ENCODE results near the gene IFFO2.

IFFO2 gene

DNA sequence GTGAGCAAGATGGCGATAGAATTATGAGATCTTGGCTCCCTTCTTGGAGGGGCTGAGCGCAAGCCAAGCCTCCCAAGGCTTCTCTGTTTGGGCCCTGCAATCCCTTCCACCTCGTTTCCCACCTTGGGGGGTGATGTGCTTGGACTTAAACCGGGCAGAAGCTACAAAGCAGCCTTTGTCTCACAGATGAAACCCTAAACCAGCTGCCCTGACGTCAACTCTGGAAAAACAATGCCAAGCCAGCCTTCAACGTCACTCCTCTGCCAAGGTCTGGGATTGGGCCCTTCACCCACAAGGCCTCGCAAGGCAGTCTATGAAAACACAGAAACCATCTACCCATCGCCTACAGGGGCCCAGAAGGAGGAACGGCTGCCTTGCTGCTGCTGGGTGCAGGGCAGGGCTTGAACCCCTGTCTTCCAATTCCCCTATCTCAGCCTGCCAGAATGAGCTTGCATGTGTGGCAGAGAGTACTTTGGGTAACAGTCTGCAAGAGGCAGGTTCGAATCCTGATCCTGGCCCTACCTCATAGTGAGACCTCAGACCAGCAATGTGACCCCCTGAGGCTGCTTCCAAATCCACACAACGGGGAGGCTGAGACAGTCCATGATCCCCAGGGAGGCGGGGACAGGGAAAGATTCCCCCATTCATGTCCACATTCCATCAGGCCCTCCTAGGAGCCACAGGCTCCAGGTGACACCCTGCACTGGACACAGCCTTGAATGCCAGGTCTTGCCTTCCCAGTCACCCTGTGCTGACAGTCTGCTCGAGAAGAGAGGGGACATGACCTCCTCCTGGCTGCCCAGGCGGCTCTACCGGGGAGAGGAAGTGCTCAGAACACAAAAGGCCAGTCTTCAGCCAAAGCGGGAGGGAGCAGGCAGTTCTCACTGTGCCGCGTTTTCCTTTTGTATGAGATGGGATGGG is 15.0 kb downstream of the IFFO2 start:
- no peak for TF ChIP-seq GATA2 (IDR thresholded peaks at IDR 0.05; ENCODE audit: low read depth, low read length)
- no peak for TF ChIP-seq GATA3 (IDR thresholded peaks at IDR 0.05; ENCODE audit: low read depth, low read length)

DNA sequence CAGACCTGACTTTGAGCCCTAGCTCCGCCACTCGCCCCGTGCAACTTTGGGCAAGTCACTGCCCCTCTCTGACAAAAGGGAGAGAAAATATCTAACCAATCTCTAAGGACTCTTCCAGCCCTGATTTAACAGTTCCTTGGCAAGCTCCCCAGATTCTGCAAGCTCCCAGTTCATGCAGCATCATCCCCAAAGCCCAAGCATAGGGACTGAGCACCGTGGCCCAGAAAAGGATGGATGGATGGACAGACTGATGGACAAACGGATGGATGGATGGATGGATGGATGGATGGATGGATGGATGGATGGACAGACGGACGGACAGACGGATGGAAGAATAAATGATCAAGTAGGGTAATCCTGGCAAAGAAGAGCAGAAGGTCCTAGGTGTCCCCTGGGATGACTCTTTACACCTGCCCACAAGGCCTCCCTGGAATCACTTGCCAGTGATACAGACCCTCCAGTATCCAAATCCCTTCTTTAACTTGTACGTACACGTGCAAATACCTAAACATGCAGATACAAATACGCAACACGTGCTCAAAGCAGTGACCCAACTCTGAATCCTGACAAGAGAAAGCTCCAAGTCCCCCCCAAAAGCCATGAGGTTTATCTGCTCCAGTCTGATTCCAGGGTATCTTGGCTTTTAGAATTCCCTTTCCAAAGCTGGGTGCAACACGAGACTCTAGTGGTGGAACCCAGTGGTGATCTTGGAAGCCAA is 16.0 kb downstream of the IFFO2 start:
- TF ChIP-seq GATA2 (IDR thresholded peaks at IDR 0.05; ENCODE audit: low read depth, low read length) (no peak), GATA3 (IDR thresholded peaks at IDR 0.05; ENCODE audit: low read depth, low read length) (no peak)

DNA sequence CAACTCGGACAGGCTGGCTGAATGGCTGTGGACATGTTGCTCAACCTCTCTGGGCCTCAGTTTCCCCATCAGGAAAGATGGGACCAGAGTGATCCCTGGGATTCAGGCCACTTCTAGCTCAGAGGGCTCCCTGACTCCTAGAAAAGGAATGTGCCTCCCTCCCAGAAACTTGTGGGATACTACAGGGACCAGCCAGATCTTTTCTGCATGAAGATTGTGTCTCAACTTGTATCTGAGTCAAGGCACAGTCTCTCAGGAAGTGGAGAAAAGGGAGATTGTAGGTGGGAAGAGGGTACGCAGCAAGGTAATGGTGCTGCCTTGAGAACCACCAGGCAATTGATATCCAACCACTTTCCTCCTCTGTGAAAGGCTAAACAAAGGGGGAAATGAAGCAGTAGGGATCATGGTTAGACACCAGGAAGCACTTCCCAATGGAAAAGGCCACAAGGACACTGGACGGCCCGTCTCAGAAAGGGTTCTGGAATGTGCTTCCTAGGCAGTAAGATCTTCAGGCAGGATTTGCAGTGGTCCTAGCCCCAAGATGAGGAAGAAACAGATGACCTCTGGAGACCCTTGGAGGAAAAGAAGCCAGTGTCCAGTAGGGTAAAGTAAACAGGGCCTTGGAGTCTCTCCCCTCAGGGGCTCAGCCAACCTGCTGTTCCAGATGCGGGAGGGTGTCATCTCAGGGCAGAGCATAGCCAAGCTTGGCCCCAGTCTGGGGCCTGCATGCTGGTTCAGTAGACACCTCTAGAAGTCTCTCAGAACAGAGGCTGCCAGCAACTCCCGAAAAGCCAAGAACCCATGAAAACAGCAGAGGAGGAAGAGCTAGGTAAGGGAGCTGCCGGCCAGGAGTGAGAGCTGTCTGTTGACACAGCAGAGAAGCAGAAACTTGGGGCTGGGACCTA is 16.8 kb downstream of the IFFO2 start:
- no peak for TF ChIP-seq GATA2 (IDR thresholded peaks at IDR 0.05; ENCODE audit: low read depth, low read length)
- TF ChIP-seq GATA3 (IDR thresholded peaks at IDR 0.05; ENCODE audit: low read depth, low read length): no peak

DNA sequence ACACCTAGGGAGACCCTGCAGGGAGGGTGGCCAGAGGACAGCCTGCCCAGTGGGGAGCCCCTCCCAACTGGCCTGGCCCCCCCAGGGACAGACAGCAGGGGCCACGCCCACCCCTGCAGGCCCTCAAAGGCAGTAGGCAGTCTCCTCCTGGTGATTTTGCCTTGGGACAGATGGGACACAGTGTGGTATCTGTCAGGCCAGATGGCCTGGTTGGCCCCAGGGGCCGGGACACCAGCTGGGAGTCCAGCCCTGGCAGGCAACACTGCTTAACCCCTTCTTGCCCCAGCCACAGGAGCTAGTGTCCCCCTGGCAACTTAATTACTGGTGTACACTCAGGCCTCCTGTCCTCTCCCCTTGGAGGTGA is 17.8 kb downstream of the IFFO2 start:
- TF ChIP-seq GATA3 (IDR thresholded peaks at IDR 0.05; ENCODE audit: low read depth, low read length): no peak
- no peak for TF ChIP-seq GATA2 (IDR thresholded peaks at IDR 0.05; ENCODE audit: low read depth, low read length)

DNA sequence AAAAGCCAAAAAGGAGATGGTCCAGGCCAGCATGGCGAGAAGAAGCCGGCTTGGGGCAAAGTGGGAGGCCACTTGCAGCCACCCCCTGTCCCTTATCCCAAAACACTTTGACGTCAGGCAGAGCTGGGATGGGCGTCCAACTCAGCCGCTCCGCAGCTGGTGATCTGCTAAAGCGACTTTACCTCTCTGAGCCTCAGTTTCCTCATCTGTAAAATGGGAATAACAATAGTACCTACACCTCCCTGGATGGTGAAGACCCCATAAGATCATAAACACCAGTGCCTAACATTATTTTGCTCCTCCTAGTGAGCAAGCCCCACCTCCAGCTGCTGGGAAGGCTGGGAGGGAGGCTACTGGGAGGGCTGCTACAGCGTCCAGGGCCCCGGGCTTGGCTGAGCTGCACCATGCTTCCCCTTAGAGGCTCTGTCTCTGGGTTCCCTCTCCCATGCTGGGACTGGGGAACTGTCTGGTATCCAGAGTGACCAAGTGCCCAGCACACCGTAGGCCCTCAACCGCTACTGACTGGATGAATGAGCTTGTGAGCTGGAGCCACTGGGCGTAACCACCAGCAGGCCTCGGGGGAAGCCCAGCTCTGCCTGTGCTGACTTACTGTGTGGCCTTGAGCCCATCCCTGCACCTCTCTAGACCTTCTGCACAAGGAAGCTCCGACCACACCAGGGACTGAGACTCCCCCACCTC is 18.3 kb downstream of the IFFO2 start:
- TF ChIP-seq GATA2 (IDR thresholded peaks at IDR 0.05; ENCODE audit: low read depth, low read length) (no peak), GATA3 (IDR thresholded peaks at IDR 0.05; ENCODE audit: low read depth, low read length) (no peak)

DNA sequence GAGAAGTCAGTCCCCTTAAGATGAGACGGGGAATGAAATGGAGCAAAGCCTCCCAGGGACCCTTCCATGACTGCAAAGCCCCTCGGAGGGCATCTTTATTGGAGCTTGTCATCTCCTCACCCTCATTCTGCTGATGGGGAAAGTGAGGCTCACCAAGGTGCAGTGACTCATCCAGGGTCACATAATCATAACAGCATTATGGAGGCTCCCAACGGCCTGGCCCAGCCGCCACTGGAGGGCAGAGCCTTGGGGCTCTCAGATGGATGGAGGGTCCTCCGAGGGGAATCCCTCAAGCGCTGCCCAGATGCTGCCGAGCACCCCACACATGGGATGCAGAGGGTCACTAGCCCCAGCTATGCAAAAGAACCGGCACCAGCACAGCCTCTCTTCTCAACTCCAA is 18.9 kb downstream of the IFFO2 start:
- TF ChIP-seq GATA3 (IDR thresholded peaks at IDR 0.05; ENCODE audit: low read depth, low read length) (no peak), GATA2 (IDR thresholded peaks at IDR 0.05; ENCODE audit: low read depth, low read length) (no peak)

DNA sequence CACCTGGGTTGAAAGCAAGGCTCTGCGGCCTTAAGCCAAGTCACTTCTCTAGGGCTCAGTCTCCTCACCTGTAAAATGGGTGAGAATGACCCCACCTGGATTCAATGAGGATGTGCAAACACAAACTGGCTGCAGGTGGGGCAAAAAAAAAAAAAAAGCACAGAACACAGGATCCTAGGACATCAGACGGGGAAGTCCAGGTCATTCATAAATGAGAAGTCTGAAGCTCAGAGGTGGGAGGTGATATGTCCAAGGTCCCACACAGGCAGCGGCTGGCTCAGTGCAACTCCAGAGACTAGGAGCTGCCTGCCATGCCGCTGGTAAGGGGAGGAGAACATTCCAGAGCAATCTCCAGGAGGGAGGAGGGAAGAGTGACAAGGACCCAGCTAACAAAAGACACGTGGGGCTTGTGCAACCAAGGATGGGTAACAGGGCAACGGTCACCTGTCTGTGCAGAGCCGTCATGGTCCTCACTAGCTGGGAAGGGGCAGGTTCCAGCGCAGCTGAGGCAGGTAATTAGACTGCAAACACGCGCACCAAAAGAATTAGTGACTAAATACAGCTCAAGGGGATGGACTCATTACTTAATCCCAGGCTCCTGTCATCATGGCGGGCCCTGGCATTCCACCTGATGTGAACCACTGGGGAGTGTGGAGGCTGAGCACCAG is 19.5 kb downstream of the IFFO2 start:
- TF ChIP-seq GATA3 (IDR thresholded peaks at IDR 0.05; ENCODE audit: low read depth, low read length): no peak
- no peak for TF ChIP-seq GATA2 (IDR thresholded peaks at IDR 0.05; ENCODE audit: low read depth, low read length)

DNA sequence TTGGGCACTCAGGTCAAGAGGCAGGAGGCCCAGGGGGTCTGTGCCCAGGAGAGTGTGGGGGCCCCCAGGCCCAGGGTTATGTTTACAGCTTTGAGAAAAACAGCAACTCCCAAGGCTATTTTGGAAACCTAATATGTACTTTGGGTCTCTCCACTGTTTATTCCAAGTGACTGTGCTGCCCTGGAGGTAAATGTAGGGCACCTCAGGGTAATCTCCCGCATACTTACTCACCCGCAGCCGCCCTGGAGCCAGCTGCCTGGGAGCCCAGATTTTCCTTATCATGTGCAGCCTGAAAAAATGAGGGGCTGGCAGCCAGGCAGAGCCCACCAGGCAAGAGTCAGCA is 20.0 kb downstream of the IFFO2 start:
- no peak for TF ChIP-seq GATA3 (IDR thresholded peaks at IDR 0.05; ENCODE audit: low read depth, low read length)
- TF ChIP-seq GATA2 (IDR thresholded peaks at IDR 0.05; ENCODE audit: low read depth, low read length): no peak

DNA sequence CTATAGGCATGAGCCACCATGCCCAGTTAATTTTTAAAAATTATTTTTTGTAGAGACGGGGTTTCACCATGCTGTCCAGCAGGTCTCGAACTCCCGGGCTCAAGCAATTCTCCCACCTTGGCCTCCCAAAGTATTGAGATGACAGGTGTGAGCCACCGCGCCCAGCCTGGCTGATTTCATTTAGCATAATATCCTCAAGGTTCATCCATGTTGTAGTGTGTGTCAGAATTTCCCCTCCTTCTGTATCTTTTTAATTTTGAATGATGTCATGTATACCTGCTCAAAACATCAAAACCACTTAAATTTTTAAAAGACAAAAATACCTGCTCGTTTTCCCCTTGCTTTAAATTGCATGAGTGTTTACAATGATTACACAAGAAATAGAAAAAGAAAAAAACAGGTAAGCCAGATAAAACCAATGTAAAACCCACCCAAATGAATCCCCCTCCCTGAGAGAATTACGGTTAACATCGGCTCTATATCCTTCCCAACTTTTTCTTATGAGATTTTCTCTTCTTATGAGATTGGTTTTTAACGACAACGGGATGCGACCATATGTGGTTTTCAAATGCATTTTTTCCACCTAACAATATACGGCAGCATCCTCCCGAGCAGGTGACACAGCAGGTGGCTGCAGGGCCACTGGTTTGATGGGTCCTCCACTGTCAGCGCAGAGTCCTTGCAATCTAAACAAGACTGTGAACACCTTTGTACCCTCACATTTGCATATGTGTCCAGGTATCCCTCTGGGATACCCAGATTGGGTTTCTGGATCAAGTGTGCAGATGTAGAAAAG is 22.1 kb downstream of the IFFO2 start:
- TF ChIP-seq GATA3 (IDR thresholded peaks at IDR 0.05; ENCODE audit: low read depth, low read length) (no peak), GATA2 (IDR thresholded peaks at IDR 0.05; ENCODE audit: low read depth, low read length) (no peak)

DNA sequence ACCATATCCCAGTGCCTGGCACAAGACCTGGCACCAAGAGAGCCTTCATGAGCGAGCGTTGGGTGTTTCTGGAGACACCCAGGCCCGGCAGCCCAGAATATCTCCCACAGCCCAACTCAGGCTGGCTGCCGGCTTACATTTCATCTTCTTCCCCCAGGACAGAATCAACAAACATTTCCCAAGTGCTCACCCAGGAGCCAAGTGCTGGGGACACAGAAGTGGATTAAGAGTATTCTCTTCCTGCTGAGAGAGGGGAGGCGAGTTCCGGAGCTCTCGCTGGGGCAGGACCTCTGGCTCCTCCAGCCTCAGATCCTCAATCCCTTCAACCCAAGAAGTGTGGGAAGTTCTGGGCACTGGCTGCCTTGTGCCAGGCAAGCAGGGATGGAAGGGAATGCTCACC is 23.6 kb downstream of the IFFO2 start:
- no peak for TF ChIP-seq GATA3 (IDR thresholded peaks at IDR 0.05; ENCODE audit: low read depth, low read length)
- no peak for TF ChIP-seq GATA2 (IDR thresholded peaks at IDR 0.05; ENCODE audit: low read depth, low read length)

DNA sequence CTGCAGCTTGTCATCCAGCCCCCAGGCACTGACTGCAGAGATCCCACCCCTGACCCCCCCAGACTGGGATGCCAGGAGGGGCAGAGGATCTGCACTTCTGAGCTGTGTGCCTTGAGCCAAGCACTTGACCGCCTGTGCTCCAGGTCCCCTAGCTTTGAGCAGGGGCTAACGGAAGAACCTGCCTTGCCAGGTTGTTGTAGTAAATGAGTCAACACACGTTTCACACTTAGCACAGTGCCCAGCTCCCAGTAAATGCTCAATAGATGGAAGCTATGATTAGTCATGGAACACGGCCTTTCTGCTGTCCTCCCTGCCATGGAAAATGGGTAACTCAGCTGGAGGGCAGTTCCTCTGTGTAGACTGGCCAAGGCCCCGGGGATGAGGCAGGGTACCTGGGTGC is 24.1 kb downstream of the IFFO2 start:
- TF ChIP-seq GATA3 (IDR thresholded peaks at IDR 0.05; ENCODE audit: low read depth, low read length): no peak
- TF ChIP-seq GATA2 (IDR thresholded peaks at IDR 0.05; ENCODE audit: low read depth, low read length): no peak

DNA sequence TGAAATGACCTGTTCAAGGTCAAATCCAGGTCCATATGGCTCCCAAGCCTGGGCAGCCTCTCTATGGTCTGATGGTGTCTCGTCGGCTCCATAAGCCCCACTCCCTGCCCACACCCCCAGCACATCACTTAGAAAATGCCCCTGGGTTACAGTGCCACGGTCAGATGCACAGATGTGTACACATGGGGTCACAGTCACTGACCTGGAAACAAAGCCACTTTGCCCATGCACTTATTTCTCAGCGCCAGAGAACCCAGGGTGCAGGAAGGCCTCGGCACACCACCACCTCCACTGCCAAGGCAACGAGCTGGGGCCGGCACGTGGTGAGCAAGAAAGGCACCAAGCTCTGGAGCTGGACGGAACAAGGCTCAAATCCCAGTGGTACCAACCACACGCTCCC is 24.7 kb downstream of the IFFO2 start:
- TF ChIP-seq GATA2 (IDR thresholded peaks at IDR 0.05; ENCODE audit: low read depth, low read length): no peak
- no peak for TF ChIP-seq GATA3 (IDR thresholded peaks at IDR 0.05; ENCODE audit: low read depth, low read length)

Data from SH-SY5Y (cell line).